A673 (cell line): Measurements from ENCODE around the gene ST6GALNAC4.

ENCODE experiments used
- CTCF ChIP-seq: fragments of 300-800, 200-600 bp; sonication (generic); conservative IDR thresholded peaks from 2 replicates; pipeline ENCODE4 v1.5.1; 2017; ENCODE audit warnings: low read depth, mild to moderate bottlenecking, antibody characterized with exemption, low read length, moderate library complexity, mixed read lengths
- EZH2 ChIP-seq: fragments of 200-600 bp; sonication (generic); IDR thresholded peaks from 2 replicates; pipeline ENCODE4 v1.6.1; 2017; ENCODE audit warnings: borderline replicate concordance, low read depth, mild to moderate bottlenecking, mixed read lengths, antibody characterized with exemption, low read length; ENCODE audit not compliant: poor library complexity, severe bottlenecking

GRCh38 chr9:127936347-127936852 lies 19.6 kb upstream of the ST6GALNAC4 start:
- no peak for TF ChIP-seq EZH2
- no peak for TF ChIP-seq CTCF
